Diencephalon (tissue), 1 donor: Measurements from ENCODE around the gene COX7A2. TPM values are rescaled to one million over a fixed set of nuclear protein-coding genes. Genes with fewer than 3 reads are reported as not detected.

Source experiments
- total RNA-seq: library from RNA; depleted of rRNA; stranded (reverse); fragments of >200 nt; gene quantifications from one replicate; pipeline ENCODE4 v1.2.3, GENCODE V29; 2014

COX7A2 gene, protein sequence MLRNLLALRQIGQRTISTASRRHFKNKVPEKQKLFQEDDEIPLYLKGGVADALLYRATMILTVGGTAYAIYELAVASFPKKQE
- 300 TPM for total RNA-seq

DNA sequence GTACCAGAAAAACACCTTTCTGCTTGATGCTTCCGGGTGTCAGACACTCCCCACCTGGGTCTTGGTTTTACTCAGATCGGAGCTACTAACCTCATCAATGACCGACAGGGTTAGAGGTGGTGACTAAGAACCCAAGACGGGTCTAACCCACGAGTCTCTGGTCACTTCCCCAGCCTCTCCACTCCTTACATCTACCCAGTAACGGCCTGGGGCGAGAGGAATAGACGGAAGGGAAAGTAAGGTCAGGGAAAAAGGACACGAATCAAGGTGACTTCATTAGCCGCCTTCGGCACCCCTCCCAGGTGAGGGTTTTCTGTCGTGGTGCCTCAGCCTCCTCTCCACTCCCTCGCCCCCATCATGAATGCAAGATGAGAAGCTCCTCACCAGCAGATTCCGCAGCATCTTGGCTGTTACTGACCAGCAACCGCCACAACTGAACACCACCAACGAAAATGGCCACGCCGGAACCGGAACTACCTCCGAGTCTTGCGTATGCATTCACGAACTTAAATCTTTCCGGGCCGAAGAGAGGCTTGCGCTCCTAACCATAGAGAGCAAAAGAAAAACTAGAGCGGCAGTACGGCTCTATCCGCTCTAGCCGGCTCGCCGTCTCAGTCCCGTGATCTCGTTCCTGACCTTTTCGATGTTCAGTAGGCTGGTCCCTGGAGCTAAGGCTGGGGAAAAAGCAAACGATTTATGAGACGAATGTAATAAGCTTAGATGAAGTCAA lies at the start of gene COX7A2:
TSS of gene COX7A2 (minus strand) at position 469 of the 730 bp plus-strand sequence. CDS start at position 402, 67 bp downstream.

DNA sequence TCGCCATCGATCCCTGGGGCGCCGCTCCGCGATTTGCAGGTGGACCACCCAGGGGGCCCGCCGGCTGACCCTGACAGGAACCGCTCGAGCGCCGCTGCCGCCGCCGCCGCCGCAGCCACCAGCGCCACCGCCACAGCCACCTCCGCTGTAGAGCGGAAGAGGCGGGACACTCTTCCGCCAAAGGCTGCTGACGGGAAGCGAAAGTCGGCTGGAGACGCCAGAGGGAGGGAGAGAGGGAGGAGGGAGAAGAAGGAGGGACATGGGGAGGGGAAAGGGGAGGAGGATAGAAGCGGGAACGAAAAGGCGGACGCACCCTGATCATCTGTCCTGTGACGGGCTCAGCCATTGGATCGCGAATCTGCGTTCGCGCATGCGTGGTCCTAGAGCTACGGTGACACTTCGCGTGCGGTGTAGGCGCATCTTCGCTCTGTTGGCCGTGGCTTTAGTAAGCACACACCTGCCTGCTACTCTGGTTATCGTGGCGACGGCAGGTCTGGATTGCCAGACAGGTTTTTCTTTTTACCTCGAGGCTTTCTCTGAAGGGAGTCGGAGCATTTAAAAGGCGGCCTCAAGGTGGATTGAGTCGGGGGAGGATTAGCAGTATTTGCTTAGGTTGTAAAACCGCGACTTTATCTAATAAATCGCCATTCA lies 41.2 kb upstream of the COX7A2 start, which contains the start of gene TMEM30A:
TSS of gene TMEM30A (minus strand) at position 161 of the 651 bp plus-strand sequence. CDS start at position 7, 154 bp downstream.

DNA sequence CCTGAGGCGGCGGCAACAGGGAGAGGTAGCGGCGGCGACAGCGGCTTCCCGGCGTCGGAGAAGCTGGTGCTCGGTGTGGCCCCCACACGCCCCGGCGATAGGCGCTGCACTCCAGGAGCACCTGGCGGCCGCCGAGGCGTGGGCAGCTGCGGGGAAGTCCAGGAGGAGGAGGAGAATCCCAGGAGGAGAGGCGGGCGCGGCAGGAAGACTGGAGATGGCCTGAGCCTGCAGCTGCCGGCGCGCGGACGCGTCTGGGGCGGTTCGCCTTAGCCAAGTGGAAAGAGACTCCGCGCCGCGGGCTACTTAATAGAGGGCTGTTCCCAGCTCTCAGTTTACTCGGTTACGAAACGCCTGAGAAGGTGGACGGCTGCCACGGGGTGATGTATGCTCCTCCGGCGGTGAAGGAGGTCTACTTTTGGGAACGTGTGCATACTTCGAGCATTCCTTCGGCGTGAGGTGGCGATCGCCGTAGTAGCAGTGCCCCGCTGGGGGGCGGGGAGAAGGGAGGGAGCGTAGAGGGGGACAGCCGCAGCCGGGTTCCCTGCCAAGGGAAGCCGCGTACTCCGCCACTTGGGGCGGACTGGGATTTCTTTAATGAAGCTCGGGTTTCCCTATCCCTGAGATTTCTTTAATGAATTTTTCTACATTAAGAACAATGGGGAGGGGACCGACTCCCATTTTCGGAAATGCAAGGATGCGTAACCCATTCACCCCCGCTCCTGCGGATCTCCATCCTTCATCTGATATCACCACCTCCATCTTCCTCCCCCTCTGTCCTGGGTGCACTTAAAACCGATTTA lies 37.6 kb downstream of the COX7A2 start, which contains the start of gene COL12A1:
TSS of gene COL12A1 (minus strand) at position 278 of the 800 bp plus-strand sequence. CDS start 3,261 bp downstream, outside the sequence.

Other genes starting within 250 kb of the COX7A2 start
- gene COL12A1, start 37.7 kb downstream of the COX7A2 start, total RNA-seq = 8.3 TPM
- 206 TPM for gene TMEM30A, start 41.0 kb upstream of the COX7A2 start, total RNA-seq
- 5.3 TPM for gene FILIP1, start 250.0 kb upstream of the COX7A2 start, total RNA-seq